Upper lobe of left lung (tissue), 4 donors: Measurements from ENCODE around the gene ACTMAP.

ENCODE experiments used
- CTCF ChIP-seq, 6 experiments: fragments of 450-650 bp in 4 of 6; fragments of 200-600 bp in 2 of 6; sonication (generic) in 2 of 6; IDR thresholded peaks; one replicate each; pipeline ENCODE4 v1.5.1; 2016 to 2019; ENCODE audit warnings: antibody characterized with exemption in 6 of 6
- EP300 ChIP-seq, 4 donors: sonication (generic); formaldehyde crosslinking; IDR thresholded peaks; one replicate each; pipeline ENCODE4 v1.5.1; 2017; ENCODE audit warnings: antibody characterized with exemption in 4 of 4, control low read depth in 2 of 4
- POLR2A ChIP-seq, 4 donors: fragments of 450-650 bp; IDR thresholded peaks; one replicate each; pipeline ENCODE4 v1.5.1; 2016 to 2017; ENCODE audit warnings: antibody characterized with exemption in 4 of 4, mild to moderate bottlenecking in 2 of 4
- POLR2AphosphoS5 ChIP-seq, 2 donors: sonication (generic); formaldehyde crosslinking; IDR thresholded peaks; one replicate each; pipeline ENCODE4 v1.5.1; 2017; ENCODE audit warnings: antibody characterized with exemption in 2 of 2

DNA sequence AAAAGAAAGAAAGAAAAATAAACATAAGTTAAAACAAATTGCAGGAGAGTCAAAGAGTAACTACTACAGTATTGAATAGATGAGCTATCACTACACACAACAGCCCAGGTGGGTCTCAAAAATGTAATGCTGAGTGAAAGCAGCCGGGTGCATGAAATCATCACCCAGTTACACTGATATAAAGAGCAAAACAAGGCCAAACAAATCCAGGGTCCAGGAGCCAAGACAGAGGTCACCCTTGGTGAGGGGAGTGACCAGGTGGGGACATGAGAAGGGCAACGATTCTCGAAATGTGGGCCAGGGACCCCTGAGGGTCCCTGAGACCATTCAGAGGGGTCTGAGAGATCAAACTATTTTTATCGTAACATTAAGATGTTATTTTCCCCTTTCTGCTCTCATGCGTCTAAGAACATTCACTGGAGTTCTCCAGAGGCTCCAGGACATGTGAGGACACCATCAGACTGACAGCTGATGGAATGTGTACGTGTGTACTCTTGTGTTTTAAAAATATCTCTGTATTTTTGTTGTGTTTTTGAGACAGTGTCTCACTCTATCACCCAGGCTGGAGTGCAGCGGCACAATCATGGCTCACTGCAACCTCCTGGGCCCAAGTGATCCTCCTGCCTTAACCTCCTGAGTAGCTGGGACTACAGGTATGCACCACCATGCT, 44.2 kb downstream of the ACTMAP start:
- TF ChIP-seq CTCF (IDR thresholded peaks at IDR 0.05) (no peak), POLR2AphosphoS5 (IDR thresholded peaks at IDR 0.05) (no peak), POLR2A (IDR thresholded peaks at IDR 0.05) (no peak), EP300 (IDR thresholded peaks at IDR 0.05) (no peak)
